HEK293 (cell line): Measurements from ENCODE around the gene PDE4D.

Experiments
- KLF9 ChIP-seq: fragments of 450-650 bp; formaldehyde crosslinking; IDR thresholded peaks from 2 replicates; pipeline ENCODE4 v1.5.1; 2016; ENCODE audit warnings: missing biosample characterization, missing genetic modification characterization, low read depth
- YY1 ChIP-seq: fragments of 450-650 bp; formaldehyde crosslinking; IDR thresholded peaks from 2 replicates; pipeline ENCODE4 v1.5.1; 2018; ENCODE audit warnings: missing biosample characterization, missing genetic modification characterization

GRCh38 chr5:59648949-59649921, 244.3 kb downstream of the PDE4D start:
- no peak for TF ChIP-seq YY1 (tag by site-specific recombination)
- no peak for TF ChIP-seq KLF9 (tag by site-specific recombination)
